Progenitor cell of endocrine pancreas (in vitro differentiated cells): ENCODE data around the gene HS3ST5. TPM values are rescaled to one million over a fixed set of nuclear protein-coding genes. Genes with fewer than 3 reads are reported as not detected.

Experiments used
- DNase-seq: peaks from one replicate; pipeline ENCODE4 v3.0.0; 2021; ENCODE audit warnings: low spot score; ENCODE audit not compliant: unreplicated experiment
- H3K27ac Mint-ChIP-seq: 2 replicates; pipeline ENCODE4 v1.8.0; 2021; ENCODE audit warnings: mild to moderate bottlenecking, moderate library complexity, mixed read lengths
- H3K27me3 Mint-ChIP-seq: 2 replicates; pipeline ENCODE4 v1.8.0; 2021; ENCODE audit warnings: mixed read lengths
- H3K36me3 Mint-ChIP-seq: 2 replicates; pipeline ENCODE4 v1.8.0; 2022; ENCODE audit warnings: mixed read lengths; ENCODE audit not compliant: insufficient read depth
- H3K4me1 Mint-ChIP-seq: 2 replicates; pipeline ENCODE4 v1.8.0; 2021; ENCODE audit warnings: low read depth, mixed read lengths
- H3K4me3 Mint-ChIP-seq: 2 replicates; pipeline ENCODE4 v1.8.0; 2021; ENCODE audit warnings: low read depth, mild to moderate bottlenecking, moderate library complexity, mixed read lengths
- H3K9me3 Mint-ChIP-seq: 2 replicates; pipeline ENCODE4 v1.8.0; 2021; ENCODE audit warnings: low read depth, mixed read lengths
- CTCF ChIP-seq: fragments of 200-600 bp; sonication (generic); IDR thresholded peaks from one replicate; pipeline ENCODE4 v1.5.0; 2021; ENCODE audit warnings: antibody characterized with exemption, mild to moderate bottlenecking; ENCODE audit not compliant: unreplicated experiment
- total RNA-seq: library from RNA; stranded (reverse); gene quantifications from 2 replicates; pipeline ENCODE4 v1.2.1, GENCODE V29; 2021

HS3ST5 gene
- total RNA-seq, 1 donor from 2014 or later = 0.31 TPM

- H3K9me3 Mint-ChIP-seq = no peaks in the 10 kb centered on the region
- H3K27ac Mint-ChIP-seq = no peak overlapping the region
- peaks cover 19% of the 10 kb centered on the region for H3K4me1 Mint-ChIP-seq
- H3K27me3 Mint-ChIP-seq = no peaks in the 10 kb centered on the region
- DNase-seq = no peak
- TF ChIP-seq CTCF = no peak
- no peak overlapping the region for H3K4me3 Mint-ChIP-seq
- no peaks in the 10 kb centered on the region for H3K36me3 Mint-ChIP-seq
These were observed 170.1 kb downstream of the HS3ST5 start for GRCh38 chr6:114172576-114173260.

- Mint-ChIP-seq H3K9me3 (no peaks in the 10 kb centered on the region), H3K27me3 (no peaks in the 10 kb centered on the region), H3K27ac (no peak overlapping the region), H3K4me1 (peaks cover 23% of the 10 kb centered on the region), H3K36me3 (no peaks in the 10 kb centered on the region), H3K4me3 (no peak overlapping the region)
- no peak for DNase-seq
- TF ChIP-seq CTCF = no peak
These were observed 171.3 kb downstream of the HS3ST5 start for GRCh38 chr6:114171473-114171872.

GRCh38 chr6:114170958-114171387, 171.8 kb downstream of the HS3ST5 start:
- DNase-seq = no peak

GRCh38 chr6:114170372-114170771, 172.5 kb downstream of the HS3ST5 start:
- H3K4me1 Mint-ChIP-seq = peaks cover 23% of the 10 kb centered on the region
- no peak overlapping the region for H3K27ac Mint-ChIP-seq
- no peaks in the 10 kb centered on the region for H3K36me3 Mint-ChIP-seq
- H3K27me3 Mint-ChIP-seq = no peaks in the 10 kb centered on the region
- H3K9me3 Mint-ChIP-seq = no peaks in the 10 kb centered on the region
- H3K4me3 Mint-ChIP-seq = no peak overlapping the region
- no peak for DNase-seq
- no peak for TF ChIP-seq CTCF

More at GRCh38 chr6:114170958-114171387, 171.8 kb downstream of the HS3ST5 start:
- Mint-ChIP-seq H3K4me1 (peaks cover 23% of the 10 kb centered on the region), H3K9me3 (no peaks in the 10 kb centered on the region), H3K27ac (no peak overlapping the region), H3K36me3 (no peaks in the 10 kb centered on the region), H3K27me3 (no peaks in the 10 kb centered on the region), H3K4me3 (no peak overlapping the region)
- no peak for TF ChIP-seq CTCF

- Mint-ChIP-seq H3K9me3 (no peaks in the 10 kb centered on the region), H3K27ac (no peak overlapping the region), H3K4me1 (peaks cover 24% of the 10 kb centered on the region), H3K4me3 (no peak overlapping the region), H3K36me3 (no peaks in the 10 kb centered on the region), H3K27me3 (no peaks in the 10 kb centered on the region)
- DNase-seq = no peak
- no peak for TF ChIP-seq CTCF
These were observed 173.1 kb downstream of the HS3ST5 start for GRCh38 chr6:114169763-114170162.
